ENCODE measurements around the gene APBB1IP. TPM values are rescaled to one million over a fixed set of nuclear protein-coding genes. Genes with fewer than 3 reads are reported as not detected.
"Not testable (repeated sequence)": the region's sequence is repeated elsewhere in the genome, so short reads cannot be mapped to it uniquely, and the experiment has no call there.

Gene APBB1IP, protein sequence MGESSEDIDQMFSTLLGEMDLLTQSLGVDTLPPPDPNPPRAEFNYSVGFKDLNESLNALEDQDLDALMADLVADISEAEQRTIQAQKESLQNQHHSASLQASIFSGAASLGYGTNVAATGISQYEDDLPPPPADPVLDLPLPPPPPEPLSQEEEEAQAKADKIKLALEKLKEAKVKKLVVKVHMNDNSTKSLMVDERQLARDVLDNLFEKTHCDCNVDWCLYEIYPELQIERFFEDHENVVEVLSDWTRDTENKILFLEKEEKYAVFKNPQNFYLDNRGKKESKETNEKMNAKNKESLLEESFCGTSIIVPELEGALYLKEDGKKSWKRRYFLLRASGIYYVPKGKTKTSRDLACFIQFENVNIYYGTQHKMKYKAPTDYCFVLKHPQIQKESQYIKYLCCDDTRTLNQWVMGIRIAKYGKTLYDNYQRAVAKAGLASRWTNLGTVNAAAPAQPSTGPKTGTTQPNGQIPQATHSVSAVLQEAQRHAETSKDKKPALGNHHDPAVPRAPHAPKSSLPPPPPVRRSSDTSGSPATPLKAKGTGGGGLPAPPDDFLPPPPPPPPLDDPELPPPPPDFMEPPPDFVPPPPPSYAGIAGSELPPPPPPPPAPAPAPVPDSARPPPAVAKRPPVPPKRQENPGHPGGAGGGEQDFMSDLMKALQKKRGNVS
- total RNA-seq = 10 to 100 TPM; 75.9 to 76.0 TPM

DNA sequence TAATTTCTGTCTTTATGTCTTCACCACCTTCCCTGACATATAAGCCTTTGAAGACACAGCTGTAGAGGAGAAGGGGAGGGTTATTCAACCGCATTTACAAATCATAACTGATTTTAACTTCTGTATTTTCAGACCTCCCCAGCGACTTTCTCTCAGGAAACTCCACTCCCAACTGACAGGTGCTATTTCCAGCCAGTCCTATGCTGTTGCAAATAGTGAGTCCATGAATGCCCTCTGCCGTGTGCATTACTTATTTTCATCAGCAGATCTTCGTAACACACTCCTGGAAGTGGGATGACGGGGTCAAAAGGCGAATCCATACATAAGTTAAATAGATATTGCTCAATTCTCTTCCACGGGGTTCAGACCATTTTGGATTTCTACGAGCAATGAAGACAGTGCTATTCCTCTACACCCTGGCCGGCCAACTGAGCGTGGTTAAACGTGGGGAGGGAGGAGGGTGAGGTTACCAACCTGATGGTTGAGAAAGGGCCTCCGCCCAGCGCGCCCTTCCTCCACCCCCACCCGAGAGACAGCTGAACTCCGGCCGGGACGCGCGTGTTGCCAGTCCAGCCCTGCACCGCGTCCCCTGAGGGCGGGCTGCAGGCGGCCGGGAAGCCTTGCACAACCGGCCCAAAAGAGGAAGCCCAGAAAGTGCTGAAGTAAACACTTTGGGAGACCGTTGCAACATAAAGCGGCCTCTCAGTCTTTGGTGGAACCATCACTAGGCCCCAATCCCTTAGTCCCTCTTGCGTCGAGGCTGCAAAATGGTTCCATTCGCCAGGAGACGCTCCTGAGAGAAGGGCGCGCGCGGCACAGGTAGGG, at the start of gene APBB1IP:
Gene APBB1IP, plus strand, starts transcription at position 705 of the 825 bp plus-strand sequence. CDS start 53,986 bp downstream, outside the sequence.
- H3K4me3 Mint-ChIP-seq = peak within 1 kb of the TSS; percentile 96
- DNase-seq = peak; percentile 69
- H3K36me3 Mint-ChIP-seq (ENCODE audit: low read depth) = peaks cover 28% of the 10 kb centered on the region
- peak within 1 kb of the TSS; percentile 95 for H3K27ac Mint-ChIP-seq
- CTCF ChIA-PET = interaction anchor here (1.0 to 1.2 kb wide), 3 partner anchors 10 to 34 kb away, joined by 3 to 4 read pairs (median 3); no protein-coding TSS in a partner anchor
- H3K27me3 Mint-ChIP-seq (ENCODE audit: low read depth) = no peaks in the 10 kb centered on the region
- POLR2A ChIA-PET = interaction anchor here (1.2 to 2.7 kb wide), 5 partner anchors 10 to 47 kb away, joined by 3 to 14 read pairs (median 4); no protein-coding TSS in a partner anchor
- H3K4me1 Mint-ChIP-seq (ENCODE audit: low read depth) = peaks cover 41% of the 10 kb centered on the region
- peak; percentile 61 for ATAC-seq
- H3K9me3 Mint-ChIP-seq (ENCODE audit: insufficient read depth) = no peaks in the 10 kb centered on the region

DNA sequence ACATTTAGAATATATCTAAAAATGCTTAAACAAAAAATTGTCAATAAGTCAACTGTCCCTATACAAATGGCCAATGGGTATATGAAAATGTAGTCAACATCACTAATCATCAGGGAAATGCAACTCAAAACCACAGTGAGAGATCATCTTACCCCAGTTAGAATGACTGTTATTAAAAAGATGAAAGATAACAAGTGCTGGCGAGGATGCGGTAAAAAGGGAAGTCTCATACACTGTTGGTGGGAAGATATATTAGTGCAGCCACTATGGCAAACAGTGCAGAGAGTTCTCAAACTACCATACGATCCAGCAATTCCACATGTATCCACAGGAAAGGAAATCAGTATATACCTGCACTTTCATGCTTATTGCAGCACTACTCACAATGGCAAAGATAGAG, 48.6 kb upstream of the APBB1IP start:
- ChIA-PET CTCF (no interaction called here), POLR2A (no interaction called here)
- H3K36me3 Mint-ChIP-seq (ENCODE audit: low read depth) = no peaks in the 10 kb centered on the region
- H3K27ac Mint-ChIP-seq = no peak overlapping the region
- peaks cover 10% of the 10 kb centered on the region for H3K27me3 Mint-ChIP-seq (ENCODE audit: low read depth)
- peaks cover 3% of the 10 kb centered on the region for H3K4me1 Mint-ChIP-seq (ENCODE audit: low read depth)
- H3K4me3 Mint-ChIP-seq = no peak overlapping the region
- H3K9me3 Mint-ChIP-seq (ENCODE audit: insufficient read depth) = peaks cover 2% of the 10 kb centered on the region
- ATAC-seq (no peak), DNase-seq (no peak)

DNA sequence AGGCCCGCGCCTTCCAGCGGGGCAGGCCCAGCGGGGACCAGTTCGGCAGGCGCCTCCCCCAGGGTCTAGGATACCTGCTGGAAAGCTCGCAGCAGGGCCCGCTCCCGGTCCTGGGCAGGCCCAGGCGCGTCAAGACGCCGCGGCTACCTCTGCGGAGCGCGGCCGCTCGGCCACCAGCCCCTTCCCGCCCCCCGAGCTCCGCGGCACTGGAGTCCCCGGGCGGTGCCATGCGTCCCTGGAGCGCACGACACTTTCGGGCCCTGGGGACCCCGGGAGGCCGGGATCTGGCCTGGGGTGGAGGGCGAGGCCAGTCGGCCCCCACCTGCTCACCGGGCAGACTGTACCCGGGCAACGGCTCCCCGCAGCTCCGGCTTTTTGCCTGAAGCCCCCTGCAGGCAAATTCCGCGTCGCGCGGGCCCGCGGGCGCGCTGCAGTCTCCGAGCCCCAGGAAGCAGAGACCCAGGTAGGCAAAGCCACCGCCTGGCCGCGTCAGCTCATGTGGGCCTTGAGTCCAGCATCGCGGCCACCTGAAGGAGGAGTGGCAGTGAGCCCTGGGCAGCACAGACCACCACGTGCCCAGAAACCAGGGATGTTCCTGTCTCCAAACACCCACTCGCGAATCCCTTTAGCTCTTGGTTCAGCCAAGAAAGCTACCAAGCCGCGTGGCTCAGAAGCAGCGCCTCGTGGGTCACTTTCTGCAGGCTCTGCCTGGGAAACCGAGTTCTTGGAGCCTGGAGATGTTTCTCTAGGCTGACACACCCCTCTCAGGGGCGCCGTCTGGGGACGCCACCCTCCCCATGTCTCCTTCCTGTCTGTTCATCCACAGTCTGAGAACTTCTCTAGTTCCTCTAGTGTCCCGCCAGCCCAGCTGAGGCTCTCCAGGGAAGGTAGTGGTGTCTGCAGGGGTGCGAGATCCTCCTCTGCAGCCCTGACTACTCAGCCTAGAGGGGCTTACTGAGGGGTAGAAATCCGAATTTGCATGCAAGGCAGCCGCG, 46.1 kb upstream of the APBB1IP start:
- Mint-ChIP-seq H3K4me1 (ENCODE audit: low read depth) (peaks cover 3% of the 10 kb centered on the region), H3K27ac (no peak overlapping the region), H3K9me3 (ENCODE audit: insufficient read depth) (peaks cover 2% of the 10 kb centered on the region), H3K4me3 (no peak overlapping the region), H3K36me3 (ENCODE audit: low read depth) (no peaks in the 10 kb centered on the region), H3K27me3 (ENCODE audit: low read depth) (peaks cover 13% of the 10 kb centered on the region)
- ATAC-seq (no peak), DNase-seq (no peak)
- ChIA-PET POLR2A (no interaction called here), CTCF (interaction anchor here (1.0 kb wide), 1 partner anchor 35 kb away, joined by 3 read pairs; no protein-coding TSS in a partner anchor)

DNA sequence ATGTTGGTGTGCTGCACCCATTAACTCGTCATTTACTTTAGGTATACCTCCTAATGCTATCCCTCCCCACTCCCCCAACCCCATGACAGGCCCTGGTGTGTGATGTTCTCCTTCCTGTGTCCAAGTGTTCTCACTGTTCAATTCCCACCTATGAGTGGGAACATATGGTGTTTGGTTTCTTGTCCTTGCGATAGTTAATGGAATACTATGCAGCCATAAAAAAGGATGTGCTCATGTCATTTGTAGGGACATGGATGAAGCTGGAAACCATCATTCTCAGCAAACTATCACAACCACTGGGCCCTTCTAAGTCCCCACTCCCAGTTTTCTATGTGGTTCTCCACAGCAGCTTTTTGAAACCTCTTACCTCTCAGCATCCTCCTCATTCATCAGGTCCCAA, 39.8 kb upstream of the APBB1IP start:
- H3K27ac Mint-ChIP-seq; H3K4me1 Mint-ChIP-seq (ENCODE audit: low read depth); POLR2A ChIA-PET; H3K9me3 Mint-ChIP-seq (ENCODE audit: insufficient read depth); H3K4me3 Mint-ChIP-seq; H3K27me3 Mint-ChIP-seq (ENCODE audit: low read depth); ATAC-seq; H3K36me3 Mint-ChIP-seq (ENCODE audit: low read depth); DNase-seq; CTCF ChIA-PET: not testable (repeated sequence)

DNA sequence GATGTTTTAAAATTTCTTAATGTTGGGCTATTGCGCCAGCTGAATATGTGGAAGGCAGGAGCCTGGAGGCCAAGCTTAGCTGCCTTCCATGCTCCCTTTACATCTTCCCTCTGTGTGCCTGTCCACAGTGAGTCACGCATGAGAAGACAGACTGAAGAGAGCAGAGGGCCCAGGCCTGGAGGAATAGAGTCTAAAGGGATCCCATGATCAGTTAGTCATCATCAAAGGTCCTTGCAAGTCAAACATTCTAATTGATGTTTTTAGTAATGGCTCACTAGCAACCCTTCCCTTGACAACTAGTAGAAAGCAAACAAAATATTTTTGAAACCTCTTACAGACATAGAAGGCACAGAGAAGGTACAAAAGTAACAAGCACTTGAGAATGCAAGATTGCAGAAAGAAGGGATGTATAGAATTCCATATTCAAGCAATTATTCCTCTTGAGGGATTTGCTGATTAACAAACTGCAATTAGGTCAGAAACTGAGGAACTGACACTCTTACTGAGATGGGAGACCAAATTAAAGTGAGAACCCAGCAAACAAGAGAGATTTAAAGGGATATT, 30.7 kb upstream of the APBB1IP start:
- ATAC-seq (no peak), DNase-seq (no peak)
- CTCF ChIA-PET = no interaction called here
- POLR2A ChIA-PET = no interaction called here
- Mint-ChIP-seq H3K27me3 (ENCODE audit: low read depth) (peaks cover 4% of the 10 kb centered on the region), H3K27ac (no peak overlapping the region), H3K9me3 (ENCODE audit: insufficient read depth) (no peaks in the 10 kb centered on the region), H3K36me3 (ENCODE audit: low read depth) (no peaks in the 10 kb centered on the region), H3K4me1 (ENCODE audit: low read depth) (peaks cover 2% of the 10 kb centered on the region), H3K4me3 (no peak overlapping the region)

DNA sequence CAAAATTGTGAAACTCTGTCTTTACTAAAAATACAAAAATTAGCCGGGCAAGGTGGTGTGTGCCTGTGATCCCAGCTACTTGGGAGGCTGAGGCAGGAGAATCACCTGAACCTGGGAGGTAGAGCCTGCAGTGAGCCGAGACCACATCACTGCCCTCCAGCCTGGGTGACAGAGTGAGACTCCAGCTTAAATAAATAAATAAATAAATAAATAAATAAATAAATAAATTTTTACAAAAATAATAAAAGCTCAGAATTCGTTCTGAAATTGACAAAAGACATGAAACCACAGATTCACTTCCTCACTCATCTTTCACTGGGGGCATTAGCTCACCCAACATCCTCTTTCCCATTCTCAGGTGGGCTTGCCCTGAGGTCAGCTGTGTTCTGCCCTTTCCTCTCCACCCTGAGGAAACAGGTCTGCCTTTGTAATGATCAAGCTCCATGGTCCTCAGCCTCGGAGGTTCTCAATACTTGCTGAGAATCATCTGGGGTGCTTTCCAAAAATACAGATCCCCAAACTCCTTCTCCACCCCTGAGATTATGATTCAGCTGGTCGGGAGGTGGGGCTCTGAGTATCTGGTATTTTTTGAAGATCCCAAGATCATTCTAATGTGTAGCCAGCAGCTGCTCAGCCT, 29.2 kb upstream of the APBB1IP start:
- ATAC-seq = no peak
- DNase-seq = no peak
- H3K4me1 Mint-ChIP-seq (ENCODE audit: low read depth) = peaks cover 2% of the 10 kb centered on the region
- CTCF ChIA-PET = interaction anchor here (0.8 kb wide), 1 partner anchor 59 kb away, joined by 3 read pairs; no protein-coding TSS in a partner anchor
- POLR2A ChIA-PET = no interaction called here
- H3K36me3 Mint-ChIP-seq (ENCODE audit: low read depth) = no peaks in the 10 kb centered on the region
- peaks cover 7% of the 10 kb centered on the region for H3K27me3 Mint-ChIP-seq (ENCODE audit: low read depth)
- H3K27ac Mint-ChIP-seq = no peak overlapping the region
- H3K4me3 Mint-ChIP-seq = no peak overlapping the region
- H3K9me3 Mint-ChIP-seq (ENCODE audit: insufficient read depth) = no peaks in the 10 kb centered on the region

DNA sequence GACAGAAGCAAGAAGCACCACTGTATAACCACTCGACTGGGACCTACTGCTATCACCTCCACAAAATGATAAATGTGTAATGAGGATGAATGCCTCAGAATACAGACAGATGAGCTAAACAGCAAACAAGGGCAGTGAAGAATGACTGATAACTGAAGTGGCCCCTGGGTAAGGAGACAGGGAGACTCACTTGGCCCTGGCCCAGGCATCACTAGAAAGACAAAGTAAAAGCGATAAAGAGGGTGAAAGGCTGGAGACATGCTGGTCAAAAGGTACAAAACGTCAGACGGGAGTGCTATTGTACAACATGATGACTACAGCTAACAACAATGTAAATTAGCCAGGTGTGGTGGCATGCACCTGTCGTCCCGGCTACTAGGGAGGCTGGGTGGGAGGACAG, 27.8 kb upstream of the APBB1IP start:
- Mint-ChIP-seq H3K27ac (no peak overlapping the region), H3K4me3 (no peak overlapping the region), H3K27me3 (ENCODE audit: low read depth) (peaks cover 5% of the 10 kb centered on the region), H3K9me3 (ENCODE audit: insufficient read depth) (no peaks in the 10 kb centered on the region), H3K4me1 (ENCODE audit: low read depth) (peaks cover 2% of the 10 kb centered on the region), H3K36me3 (ENCODE audit: low read depth) (no peaks in the 10 kb centered on the region)
- DNase-seq (no peak), ATAC-seq (no peak)
- POLR2A ChIA-PET = no interaction called here
- CTCF ChIA-PET = no interaction called here

DNA sequence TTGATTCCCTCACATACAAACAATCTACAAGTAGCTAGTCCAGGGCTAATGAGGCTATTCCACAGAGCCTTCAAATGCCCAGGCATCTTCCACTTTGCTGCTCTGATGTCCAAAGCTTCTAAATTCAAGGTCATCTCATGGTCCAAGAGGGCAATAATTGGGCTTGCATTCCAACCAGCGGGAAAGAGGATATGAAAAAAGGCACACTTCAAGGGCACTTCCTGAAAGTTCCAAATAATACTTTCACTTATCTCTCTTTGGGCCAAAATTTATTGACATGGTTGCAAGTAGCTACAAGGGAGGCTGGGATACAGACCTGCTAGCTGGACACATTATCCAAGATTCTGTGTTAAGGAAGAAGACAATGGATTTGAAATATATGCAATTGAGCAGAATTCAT, 25.2 kb upstream of the APBB1IP start:
- ATAC-seq (no peak), DNase-seq (no peak)
- H3K27me3 Mint-ChIP-seq (ENCODE audit: low read depth) = peaks cover 13% of the 10 kb centered on the region
- H3K27ac Mint-ChIP-seq = no peak overlapping the region
- ChIA-PET POLR2A (interaction anchor here (0.5 kb wide), 1 partner anchor 13 kb away, joined by 3 read pairs; no protein-coding TSS in a partner anchor), CTCF (interaction anchor here (1.3 to 1.4 kb wide), 2 partner anchors 14 to 105 kb away, joined by 3 read pairs; no protein-coding TSS in a partner anchor)
- H3K9me3 Mint-ChIP-seq (ENCODE audit: insufficient read depth) = no peaks in the 10 kb centered on the region
- no peak overlapping the region for H3K4me3 Mint-ChIP-seq
- H3K36me3 Mint-ChIP-seq (ENCODE audit: low read depth) = no peaks in the 10 kb centered on the region
- peaks cover 2% of the 10 kb centered on the region for H3K4me1 Mint-ChIP-seq (ENCODE audit: low read depth)

DNA sequence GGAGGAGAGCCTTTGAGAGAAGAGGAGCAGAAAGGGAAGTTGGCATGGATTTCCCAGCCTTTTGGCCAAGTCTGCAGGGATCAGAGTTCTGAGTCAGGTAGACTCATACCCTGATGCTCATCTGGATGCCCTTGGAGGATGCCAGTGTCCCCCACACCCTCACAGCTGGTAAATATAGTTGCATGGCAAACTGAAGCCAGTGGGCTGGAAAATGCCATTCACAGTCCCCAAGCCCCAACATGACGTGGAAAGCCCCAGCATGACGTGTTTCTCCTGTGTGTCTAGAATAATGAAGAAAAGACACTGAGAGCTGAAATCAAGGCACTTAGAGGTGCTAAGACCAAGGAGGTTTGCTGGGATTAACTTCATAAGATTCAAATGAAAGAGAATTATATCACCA, 24.8 kb upstream of the APBB1IP start:
- peaks cover 13% of the 10 kb centered on the region for H3K27me3 Mint-ChIP-seq (ENCODE audit: low read depth)
- POLR2A ChIA-PET = no interaction called here

DNA sequence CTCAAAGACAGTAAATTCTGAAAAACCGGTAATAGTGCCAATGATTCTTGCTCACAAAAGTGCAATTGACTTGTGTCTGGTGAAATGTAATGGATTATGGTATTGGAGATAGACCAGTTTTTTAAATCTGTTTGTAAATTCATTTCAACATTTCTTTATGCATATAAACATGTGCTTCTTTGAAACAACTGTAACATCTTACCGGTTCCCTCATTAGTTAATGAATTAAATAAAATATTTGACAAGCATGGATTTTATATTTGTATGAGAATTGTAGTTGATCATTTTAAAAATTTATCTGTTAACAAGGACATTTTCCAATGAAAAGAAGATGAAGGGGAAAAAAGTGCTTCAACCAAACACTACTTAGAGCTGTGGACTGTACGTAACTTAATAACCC, 21.0 kb upstream of the APBB1IP start:
- H3K9me3 Mint-ChIP-seq (ENCODE audit: insufficient read depth) = no peaks in the 10 kb centered on the region

More for the DNA sequence above, 24.8 kb upstream of the APBB1IP start:
- Mint-ChIP-seq H3K4me1 (ENCODE audit: low read depth) (peaks cover 2% of the 10 kb centered on the region), H3K36me3 (ENCODE audit: low read depth) (no peaks in the 10 kb centered on the region), H3K9me3 (ENCODE audit: insufficient read depth) (no peaks in the 10 kb centered on the region), H3K27ac (no peak overlapping the region), H3K4me3 (no peak overlapping the region)
- CTCF ChIA-PET = interaction anchor here (1.4 kb wide), 1 partner anchor 13 kb away, joined by 3 read pairs; no protein-coding TSS in a partner anchor
- DNase-seq (no peak), ATAC-seq (no peak)

More for the DNA sequence above, 21.0 kb upstream of the APBB1IP start:
- Mint-ChIP-seq H3K4me1 (ENCODE audit: low read depth) (no peaks in the 10 kb centered on the region), H3K36me3 (ENCODE audit: low read depth) (no peaks in the 10 kb centered on the region), H3K27me3 (ENCODE audit: low read depth) (peaks cover 16% of the 10 kb centered on the region), H3K27ac (no peak overlapping the region), H3K4me3 (no peak overlapping the region)
- ChIA-PET POLR2A (no interaction called here), CTCF (interaction anchor here (1.4 kb wide), 1 partner anchor 82 kb away, joined by 3 read pairs; no protein-coding TSS in a partner anchor)
- DNase-seq = no peak
- no peak for ATAC-seq

All from activated CD8-positive, alpha-beta T cell treated with anti-CD3 and anti-CD28 coated beads, Interleukin-2, amount 10 ng/mL, durations not matched to agents 7 days and 5 days (primary cell).